Body of pancreas (tissue), 4 donors: ENCODE data around the gene RASGRP4.

Experiments
- CTCF ChIP-seq, 7 experiments: fragments of 450-650 bp in 4 of 7; fragments of 200-600 bp in 3 of 7; sonication (generic) in 3 of 7; IDR thresholded peaks; one replicate each; pipeline ENCODE4 v1.5.1; 2016 to 2019; ENCODE audit warnings: antibody characterized with exemption in 7 of 7
- POLR2A ChIP-seq, 3 donors: fragments of 450-650 bp; IDR thresholded peaks; one replicate each; pipeline ENCODE4 v1.6.1; 2016; ENCODE audit warnings: antibody characterized with exemption in 3 of 3, mild to moderate bottlenecking in 2 of 3

GRCh38 chr19:38458991-38459390 lies 33.0 kb upstream of the RASGRP4 start:
- TF ChIP-seq POLR2A (IDR thresholded peaks at IDR 0.05) (no peak), CTCF (IDR thresholded peaks at IDR 0.05) (no peak)
